Panc1 (cell line): ENCODE measurements around the gene PKIB. TPM values are rescaled to one million over a fixed set of nuclear protein-coding genes. Genes with fewer than 3 reads are reported as not detected.

Experiments
- ATAC-seq: fragments of 200-7000 bp; cut with Tn5 transposase; 2 replicates; pipeline ENCODE4 v1.9.1; 2020; ENCODE audit warnings: mild to moderate bottlenecking, moderate library complexity
- BruUV-seq: library from RNA; stranded (reverse); fragments of 400-500 nt; replicated peaks from 2 replicates; lab custom pipeline; 2021; lab: Mats Ljungman, UMichigan
- CTCF ChIA-PET: fragments of 300-600 bp; sonication (Branson Sonifier 250); formaldehyde crosslinking; loops from one replicate; lab custom pipeline; 2022; ENCODE audit warnings: antibody characterized with exemption; lab: Charles Lee
- POLR2A ChIA-PET: fragments of 300-600 bp; sonication (Branson Sonifier 250); formaldehyde crosslinking; loops from one replicate; lab custom pipeline; 2022; ENCODE audit warnings: antibody characterized with exemption; lab: Charles Lee
- DNase-seq: peaks from one replicate; pipeline ENCODE4 v3.0.0-alpha.2; 2010; ENCODE audit warnings: low read depth, low spot score
- H3K27ac ChIP-seq: 2 replicates; pipeline ENCODE4 v1.5.1; 2011; ENCODE audit warnings: mild to moderate bottlenecking, low read length, inconsistent platforms
- H3K27me3 ChIP-seq: fragments of 200-500 bp; sonication (Bioruptor generic); 2 replicates; pipeline ENCODE4 v1.6.0; 2014; ENCODE audit warnings: low read length, inconsistent platforms; ENCODE audit not compliant: control insufficient read depth, insufficient read depth
- H3K36me3 ChIP-seq: fragments of 200-500 bp; sonication (Bioruptor generic); 2 replicates; pipeline ENCODE4 v1.5.1; 2014; ENCODE audit warnings: inconsistent platforms, mild to moderate bottlenecking, low read length, moderate library complexity; ENCODE audit not compliant: control insufficient read depth, insufficient read depth
- H3K4me1 ChIP-seq: 2 replicates; pipeline ENCODE4 v1.5.1; 2011; ENCODE audit warnings: inconsistent platforms, mild to moderate bottlenecking, low read length, moderate library complexity; ENCODE audit not compliant: control insufficient read depth, insufficient read depth
- H3K4me3 ChIP-seq, 2 experiments: 2 replicates each; pipeline ENCODE4 v1.5.1; 2011 to 2012; ENCODE audit warnings: low read depth in 2 of 2, low read length in 2 of 2, mild to moderate bottlenecking in 2 of 2, inconsistent platforms in 1 of 2, moderate library complexity in 1 of 2
- H3K9me3 ChIP-seq: fragments of 200-500 bp; sonication (Bioruptor generic); 2 replicates; pipeline ENCODE4 v1.5.1; 2014; ENCODE audit warnings: low read depth, mild to moderate bottlenecking, inconsistent platforms, low read length, moderate library complexity; ENCODE audit not compliant: control insufficient read depth, insufficient read depth
- POLR2AphosphoS5 ChIP-seq: IDR thresholded peaks from 2 replicates; pipeline ENCODE4 v1.6.1; 2012; ENCODE audit warnings: mild to moderate bottlenecking, low read depth, low read length, moderate library complexity
- SIN3A ChIP-seq: IDR thresholded peaks from 2 replicates; pipeline ENCODE4 v1.6.1; 2012; ENCODE audit warnings: low read depth, mild to moderate bottlenecking, low read length, moderate library complexity, borderline replicate concordance; ENCODE audit not compliant: insufficient read depth
- TCF7L2 ChIP-seq: IDR thresholded peaks from 2 replicates; pipeline ENCODE4 v1.6.1; 2011; ENCODE audit warnings: mild to moderate bottlenecking, low read depth, low read length, inconsistent platforms
- in situ Hi-C: cut with HindIII; loops from 2 replicates; pipeline ENCODE4 v1.10.0; 2016; ENCODE audit warnings: low sequenced_read_pairs, low pct_unique_long_range_greater_than_20kb
- intact Hi-C: fragments of 100-400 bp; cut with micrococcal nuclease; formaldehyde crosslinking; loops from one replicate; pipeline ENCODE4 v1.10.0; 2022; ENCODE audit not compliant: unreplicated experiment
- total RNA-seq: library from RNA; stranded (reverse); gene quantifications from one replicate; pipeline ENCODE4 v1.2.1, GENCODE V29; 2021; ENCODE audit not compliant: unreplicated experiment
- TF ChIP-seq, protein P1 (sequence below): fragments of 450-650 bp; IDR thresholded peaks from 2 replicates; pipeline ENCODE4 v1.5.1; 2017; ENCODE audit warnings: mild to moderate bottlenecking
- TF ChIP-seq, protein P2 (sequence below), 2 experiments: IDR thresholded peaks; 2 replicates each; pipeline ENCODE4 v1.6.1; 2011 to 2012; ENCODE audit warnings: low read depth in 2 of 2, control low read depth in 1 of 2, low read length in 1 of 2, mild to moderate bottlenecking in 1 of 2, moderate library complexity in 1 of 2; ENCODE audit not compliant: insufficient read depth in 1 of 2

Gene PKIB
- total RNA-seq, 1 experiment from 2014 or later, result 1.1 TPM

DNA sequence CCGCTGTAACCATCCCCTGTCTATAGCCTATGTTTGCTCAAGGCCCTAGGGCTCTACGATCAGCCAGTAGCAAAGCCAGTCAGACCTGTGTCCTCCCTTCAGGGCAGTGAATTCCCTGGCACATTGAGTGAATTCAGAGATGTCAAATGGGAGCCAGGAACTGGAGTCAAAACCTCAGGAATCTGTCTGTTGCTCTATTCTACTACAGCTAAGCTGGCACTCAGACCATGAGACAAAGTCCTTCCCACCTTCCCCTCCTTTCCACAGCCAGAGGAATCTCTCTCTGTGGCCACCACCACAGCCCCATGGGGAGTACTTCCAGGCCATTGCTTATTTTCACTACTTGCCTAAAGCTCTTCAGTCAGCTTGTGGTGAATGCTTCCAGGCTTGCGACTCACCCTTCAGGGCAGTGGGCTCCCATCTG, 82.0 kb downstream of the PKIB start:
- ATAC-seq, result no peak
- intact Hi-C loops, result no loop called here
- CTCF ChIA-PET, result no interaction called here

DNA sequence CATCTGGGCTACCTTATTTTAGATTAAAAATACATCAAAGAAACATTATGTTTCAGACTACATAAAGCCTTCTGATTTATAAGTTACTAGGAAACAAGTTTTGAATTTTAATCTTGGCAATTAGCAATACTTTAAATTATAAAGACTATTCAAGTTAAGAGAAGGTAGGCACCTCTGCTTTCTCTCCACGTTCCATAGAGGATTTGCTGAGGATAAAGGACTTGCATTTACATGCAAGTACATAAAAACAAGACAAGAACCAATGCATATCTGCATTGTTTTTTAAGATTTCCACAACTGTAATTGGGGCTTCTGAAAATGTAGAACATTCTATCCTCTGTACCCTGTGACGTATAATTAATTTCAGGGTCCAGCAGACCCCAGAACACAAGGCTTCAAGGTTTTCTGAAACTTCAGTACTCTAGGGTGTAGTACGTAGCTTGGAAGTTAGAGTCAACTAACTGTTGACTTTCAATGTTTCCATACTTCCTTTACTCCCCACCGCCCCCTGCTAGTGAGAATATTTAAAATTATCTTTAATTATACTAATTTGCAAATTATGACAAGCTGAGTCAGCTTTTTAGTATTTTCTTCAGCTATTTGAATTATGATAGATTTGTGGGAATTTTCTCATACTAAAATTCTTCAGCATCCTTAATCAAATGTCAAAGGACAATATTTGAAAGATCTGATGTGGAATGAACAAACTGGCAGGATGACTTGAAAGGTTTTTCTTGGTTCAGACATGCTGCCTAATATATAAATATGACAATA, 82.8 kb downstream of the PKIB start:
- Histone ChIP-seq H3K27me3 (no peaks in the 10 kb centered on the region), H3K4me1 (no peaks in the 10 kb centered on the region), H3K36me3 (no peaks in the 10 kb centered on the region), H3K9me3 (no peaks in the 10 kb centered on the region), H3K27ac (no peak overlapping the region), H3K4me3 (no peak overlapping the region)
- ATAC-seq (no peak), DNase-seq (no peak)
- ChIA-PET POLR2A (no interaction called here), CTCF (no interaction called here)
- TF ChIP-seq, protein P1, sequence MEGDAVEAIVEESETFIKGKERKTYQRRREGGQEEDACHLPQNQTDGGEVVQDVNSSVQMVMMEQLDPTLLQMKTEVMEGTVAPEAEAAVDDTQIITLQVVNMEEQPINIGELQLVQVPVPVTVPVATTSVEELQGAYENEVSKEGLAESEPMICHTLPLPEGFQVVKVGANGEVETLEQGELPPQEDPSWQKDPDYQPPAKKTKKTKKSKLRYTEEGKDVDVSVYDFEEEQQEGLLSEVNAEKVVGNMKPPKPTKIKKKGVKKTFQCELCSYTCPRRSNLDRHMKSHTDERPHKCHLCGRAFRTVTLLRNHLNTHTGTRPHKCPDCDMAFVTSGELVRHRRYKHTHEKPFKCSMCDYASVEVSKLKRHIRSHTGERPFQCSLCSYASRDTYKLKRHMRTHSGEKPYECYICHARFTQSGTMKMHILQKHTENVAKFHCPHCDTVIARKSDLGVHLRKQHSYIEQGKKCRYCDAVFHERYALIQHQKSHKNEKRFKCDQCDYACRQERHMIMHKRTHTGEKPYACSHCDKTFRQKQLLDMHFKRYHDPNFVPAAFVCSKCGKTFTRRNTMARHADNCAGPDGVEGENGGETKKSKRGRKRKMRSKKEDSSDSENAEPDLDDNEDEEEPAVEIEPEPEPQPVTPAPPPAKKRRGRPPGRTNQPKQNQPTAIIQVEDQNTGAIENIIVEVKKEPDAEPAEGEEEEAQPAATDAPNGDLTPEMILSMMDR, result no peak
- no peak for TF ChIP-seq POLR2AphosphoS5
- TF ChIP-seq SIN3A, result no peak
- TF ChIP-seq TCF7L2, result no peak
- in situ Hi-C loops, result no loop called here
- intact Hi-C loops, result no loop called here
- BruUV-seq, result no TSS peak

More for the DNA sequence above, 82.0 kb downstream of the PKIB start:
- Histone ChIP-seq H3K4me1 (no peaks in the 10 kb centered on the region), H3K27me3 (no peaks in the 10 kb centered on the region), H3K27ac (no peak overlapping the region), H3K9me3 (no peaks in the 10 kb centered on the region), H3K36me3 (no peaks in the 10 kb centered on the region), H3K4me3 (no peak overlapping the region)
- TF ChIP-seq POLR2AphosphoS5 (no peak), TCF7L2 (no peak)
- TF ChIP-seq, protein P1, result no peak
- no peak for DNase-seq
- POLR2A ChIA-PET, result no interaction called here
- BruUV-seq, result no TSS peak
- in situ Hi-C loops, result no loop called here

DNA sequence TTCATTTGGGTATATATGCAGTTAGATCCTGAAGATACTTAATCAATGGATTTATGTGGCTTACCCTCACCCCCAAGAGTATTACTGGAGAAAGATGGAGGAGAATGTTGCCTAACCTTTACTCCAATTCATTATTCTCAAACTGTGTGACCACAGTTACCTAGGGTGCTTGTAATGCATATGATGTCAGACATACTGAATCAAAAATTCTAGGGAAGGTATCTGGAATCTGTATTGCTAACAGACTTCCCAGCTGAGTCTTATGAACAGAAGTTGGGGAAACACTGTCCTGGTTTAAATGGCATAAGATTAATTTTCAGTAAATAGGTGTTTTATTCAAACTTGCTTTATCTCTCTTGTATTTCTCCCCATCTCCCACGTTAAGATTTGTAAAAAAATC, 83.9 kb downstream of the PKIB start:
- Histone ChIP-seq H3K27me3 (no peaks in the 10 kb centered on the region), H3K4me1 (no peaks in the 10 kb centered on the region), H3K9me3 (no peaks in the 10 kb centered on the region), H3K27ac (no peak overlapping the region), H3K4me3 (no peak overlapping the region), H3K36me3 (no peaks in the 10 kb centered on the region)
- BruUV-seq, result no TSS peak
- no peak for TF ChIP-seq SIN3A
- TF ChIP-seq POLR2AphosphoS5, result no peak
- TF ChIP-seq, protein P1, result no peak
- TF ChIP-seq TCF7L2, result no peak
- TF ChIP-seq, protein P2, sequence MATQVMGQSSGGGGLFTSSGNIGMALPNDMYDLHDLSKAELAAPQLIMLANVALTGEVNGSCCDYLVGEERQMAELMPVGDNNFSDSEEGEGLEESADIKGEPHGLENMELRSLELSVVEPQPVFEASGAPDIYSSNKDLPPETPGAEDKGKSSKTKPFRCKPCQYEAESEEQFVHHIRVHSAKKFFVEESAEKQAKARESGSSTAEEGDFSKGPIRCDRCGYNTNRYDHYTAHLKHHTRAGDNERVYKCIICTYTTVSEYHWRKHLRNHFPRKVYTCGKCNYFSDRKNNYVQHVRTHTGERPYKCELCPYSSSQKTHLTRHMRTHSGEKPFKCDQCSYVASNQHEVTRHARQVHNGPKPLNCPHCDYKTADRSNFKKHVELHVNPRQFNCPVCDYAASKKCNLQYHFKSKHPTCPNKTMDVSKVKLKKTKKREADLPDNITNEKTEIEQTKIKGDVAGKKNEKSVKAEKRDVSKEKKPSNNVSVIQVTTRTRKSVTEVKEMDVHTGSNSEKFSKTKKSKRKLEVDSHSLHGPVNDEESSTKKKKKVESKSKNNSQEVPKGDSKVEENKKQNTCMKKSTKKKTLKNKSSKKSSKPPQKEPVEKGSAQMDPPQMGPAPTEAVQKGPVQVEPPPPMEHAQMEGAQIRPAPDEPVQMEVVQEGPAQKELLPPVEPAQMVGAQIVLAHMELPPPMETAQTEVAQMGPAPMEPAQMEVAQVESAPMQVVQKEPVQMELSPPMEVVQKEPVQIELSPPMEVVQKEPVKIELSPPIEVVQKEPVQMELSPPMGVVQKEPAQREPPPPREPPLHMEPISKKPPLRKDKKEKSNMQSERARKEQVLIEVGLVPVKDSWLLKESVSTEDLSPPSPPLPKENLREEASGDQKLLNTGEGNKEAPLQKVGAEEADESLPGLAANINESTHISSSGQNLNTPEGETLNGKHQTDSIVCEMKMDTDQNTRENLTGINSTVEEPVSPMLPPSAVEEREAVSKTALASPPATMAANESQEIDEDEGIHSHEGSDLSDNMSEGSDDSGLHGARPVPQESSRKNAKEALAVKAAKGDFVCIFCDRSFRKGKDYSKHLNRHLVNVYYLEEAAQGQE (IDR thresholded peaks at IDR 0.05; ENCODE audit: insufficient read depth in 1 of 2, low read depth in 2 of 2, low read length in 1 of 2), result no peak
- ChIA-PET CTCF (no interaction called here), POLR2A (no interaction called here)
- DNase-seq (no peak), ATAC-seq (no peak)
- intact Hi-C loops, result no loop called here
- in situ Hi-C loops, result no loop called here
